ENCODE data around the gene CRYL1.
A peak's percentile ranks its signal among the peaks of the same experiment; 100 is the strongest.

Gene CRYL1

DNA sequence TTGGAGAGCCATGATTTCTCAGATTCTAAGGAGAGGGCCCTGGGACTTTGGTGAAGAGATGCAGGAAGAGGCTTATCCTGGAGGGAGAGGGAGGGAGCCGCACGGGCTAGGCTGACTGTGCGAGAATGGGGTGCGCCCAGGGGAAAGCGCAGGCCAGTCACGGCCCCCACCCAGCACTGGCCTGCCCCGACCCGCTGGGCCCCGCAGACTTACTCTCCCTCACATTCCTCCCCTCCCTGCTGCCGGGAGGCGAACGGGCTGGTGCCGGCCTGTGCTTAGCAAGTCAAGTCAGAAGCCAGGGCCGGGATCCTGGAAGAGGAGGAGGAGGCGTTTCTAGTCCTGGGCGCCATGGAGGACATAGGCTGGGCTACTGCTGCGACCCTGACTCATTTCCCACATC lies 120.0 kb downstream of the CRYL1 start:
- H3K4me3 ChIP-seq (replicated peaks in 1 of 2; ENCODE audit: low read depth in 2 of 2, low read length in 2 of 2), result no peak overlapping the region
- TF ChIP-seq, protein P1, sequence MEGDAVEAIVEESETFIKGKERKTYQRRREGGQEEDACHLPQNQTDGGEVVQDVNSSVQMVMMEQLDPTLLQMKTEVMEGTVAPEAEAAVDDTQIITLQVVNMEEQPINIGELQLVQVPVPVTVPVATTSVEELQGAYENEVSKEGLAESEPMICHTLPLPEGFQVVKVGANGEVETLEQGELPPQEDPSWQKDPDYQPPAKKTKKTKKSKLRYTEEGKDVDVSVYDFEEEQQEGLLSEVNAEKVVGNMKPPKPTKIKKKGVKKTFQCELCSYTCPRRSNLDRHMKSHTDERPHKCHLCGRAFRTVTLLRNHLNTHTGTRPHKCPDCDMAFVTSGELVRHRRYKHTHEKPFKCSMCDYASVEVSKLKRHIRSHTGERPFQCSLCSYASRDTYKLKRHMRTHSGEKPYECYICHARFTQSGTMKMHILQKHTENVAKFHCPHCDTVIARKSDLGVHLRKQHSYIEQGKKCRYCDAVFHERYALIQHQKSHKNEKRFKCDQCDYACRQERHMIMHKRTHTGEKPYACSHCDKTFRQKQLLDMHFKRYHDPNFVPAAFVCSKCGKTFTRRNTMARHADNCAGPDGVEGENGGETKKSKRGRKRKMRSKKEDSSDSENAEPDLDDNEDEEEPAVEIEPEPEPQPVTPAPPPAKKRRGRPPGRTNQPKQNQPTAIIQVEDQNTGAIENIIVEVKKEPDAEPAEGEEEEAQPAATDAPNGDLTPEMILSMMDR (IDR thresholded peaks at IDR 0.05; ENCODE audit: low read depth, low read length), result no peak
- DNase-seq (ENCODE audit: low read depth in 2 of 2), result no peak

DNA sequence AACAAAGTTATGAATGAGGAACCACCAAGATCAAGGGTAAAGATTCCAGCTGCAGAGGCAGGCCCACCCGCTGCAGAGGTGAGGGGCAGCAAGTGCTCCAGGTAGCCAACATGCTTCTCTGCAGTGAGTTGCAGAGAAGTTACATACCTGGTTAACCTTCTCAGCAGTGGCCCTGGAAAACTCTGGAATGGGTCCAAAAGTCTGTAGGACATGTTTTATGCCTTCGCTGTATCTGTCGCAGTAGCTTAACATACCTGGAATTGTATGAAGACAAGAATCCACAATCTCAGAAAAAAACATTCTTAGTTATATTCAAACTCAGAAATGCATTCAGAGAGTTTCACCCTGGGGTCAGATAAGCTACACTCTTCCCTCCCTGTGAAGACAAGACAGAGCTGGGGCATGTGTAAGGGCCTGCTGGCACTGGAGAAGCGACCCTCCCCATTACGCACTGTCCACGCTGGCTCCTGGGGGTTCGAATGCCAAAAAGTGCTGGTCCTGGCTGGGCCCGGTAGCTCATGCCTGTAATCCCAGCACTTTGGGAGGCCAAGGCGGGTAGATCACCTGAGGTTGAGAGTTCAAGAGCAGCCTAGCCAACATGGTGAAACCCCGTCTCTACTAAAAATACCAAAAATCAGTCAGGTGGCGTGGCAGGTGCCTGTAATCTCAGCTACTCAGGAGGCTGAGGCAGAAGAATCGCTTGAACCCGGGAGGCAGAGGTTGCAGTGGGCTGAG lies 121.0 kb downstream of the CRYL1 start:
- no peak for DNase-seq (ENCODE audit: low read depth in 2 of 2)
- TF ChIP-seq, protein P1 (IDR thresholded peaks at IDR 0.05; ENCODE audit: low read depth, low read length), result no peak
- H3K4me3 ChIP-seq (replicated peaks in 1 of 2; ENCODE audit: low read depth in 2 of 2, low read length in 2 of 2), result no peak overlapping the region

DNA sequence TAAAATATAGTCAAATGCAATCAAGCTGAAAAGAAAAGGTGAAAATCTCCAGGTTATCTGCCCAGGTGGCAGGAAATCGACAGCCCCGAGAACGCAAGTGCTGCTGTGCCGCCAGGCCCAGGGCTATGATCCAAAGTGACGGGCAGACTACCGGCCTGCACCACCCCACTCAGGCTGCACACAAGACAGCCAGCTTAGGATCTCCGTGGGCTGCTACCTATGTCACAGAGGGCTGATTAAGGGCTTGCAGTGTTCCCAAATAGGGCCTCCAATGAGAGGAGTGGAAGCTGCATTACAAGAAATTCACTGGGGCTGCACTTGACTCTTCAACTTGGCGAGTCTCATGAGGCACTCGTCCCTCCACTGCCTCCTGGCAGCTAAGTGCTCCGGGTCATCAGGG lies 121.8 kb downstream of the CRYL1 start:
- no peak for DNase-seq (ENCODE audit: low read depth in 2 of 2)
- H3K4me3 ChIP-seq (replicated peaks in 1 of 2; ENCODE audit: low read depth in 2 of 2, low read length in 2 of 2), result no peak overlapping the region
- TF ChIP-seq, protein P1 (IDR thresholded peaks at IDR 0.05; ENCODE audit: low read depth, low read length), result no peak

DNA sequence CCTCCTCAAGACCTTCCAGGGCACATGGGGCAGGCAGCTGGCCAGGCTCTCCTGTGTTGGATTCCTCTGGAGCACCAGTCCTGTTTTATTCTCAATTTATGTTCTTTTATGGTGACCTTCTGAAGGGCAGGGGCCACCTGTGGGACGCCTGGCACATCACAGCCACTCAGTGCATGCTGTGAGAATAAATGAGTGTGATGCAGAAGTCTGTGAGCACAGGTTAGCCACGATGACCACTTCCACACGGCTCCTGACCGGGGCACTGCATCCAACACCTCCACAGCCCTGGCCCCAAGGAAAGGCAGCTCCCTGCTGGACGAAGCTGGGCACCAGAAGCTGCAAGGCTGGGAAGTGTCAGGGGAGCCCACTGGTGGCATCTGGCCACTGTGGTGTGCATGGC lies 122.8 kb downstream of the CRYL1 start:
- TF ChIP-seq, protein P1 (IDR thresholded peaks at IDR 0.05; ENCODE audit: low read depth, low read length), result no peak

DNA sequence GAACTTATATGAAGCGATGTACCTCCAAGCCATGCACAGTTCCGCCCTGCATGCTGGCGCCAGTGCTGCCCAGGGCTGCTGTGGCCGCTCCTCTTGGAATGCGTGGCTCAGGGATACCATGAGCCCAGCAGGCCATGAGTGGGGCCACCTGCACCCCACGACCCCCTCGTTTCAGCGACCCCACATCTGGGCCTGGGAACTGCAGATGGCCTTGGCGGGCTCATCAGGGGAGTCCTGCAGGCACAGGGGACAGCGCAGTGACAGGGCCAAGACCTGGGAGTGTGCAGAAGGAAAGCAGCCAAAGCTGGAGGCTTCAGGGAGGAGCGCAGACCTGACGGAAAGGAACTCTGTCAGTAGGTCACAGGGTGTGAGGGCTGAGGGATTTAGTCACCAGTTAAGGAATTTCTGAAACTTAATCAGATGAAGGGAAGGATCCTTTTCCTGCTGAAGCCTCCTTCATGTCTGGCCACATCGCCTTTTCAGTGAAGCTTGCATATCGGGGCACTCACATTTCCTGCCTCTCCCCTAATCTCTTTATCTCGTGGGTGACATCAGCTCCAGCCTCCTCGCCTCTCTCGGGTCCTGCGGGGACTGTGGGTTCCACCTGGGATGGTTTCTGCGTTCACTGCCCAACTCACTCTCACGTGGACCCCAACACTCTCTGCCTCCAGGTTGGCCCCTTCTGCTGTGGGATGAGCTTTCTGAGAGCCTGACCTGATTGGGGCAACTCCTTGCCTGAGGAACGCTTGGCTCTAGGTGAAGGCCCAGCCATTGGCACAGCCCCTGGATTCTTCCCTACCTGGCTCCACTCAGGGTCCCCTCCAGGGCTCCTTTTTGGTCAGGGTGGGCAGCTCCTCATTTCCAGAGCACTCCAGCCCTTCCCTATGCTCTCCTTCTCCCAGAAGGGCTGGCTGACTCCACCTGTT lies 123.5 kb downstream of the CRYL1 start:
- DNase-seq (ENCODE audit: low read depth in 2 of 2), result peak; percentile 39 to 44
- TF ChIP-seq, protein P1 (IDR thresholded peaks at IDR 0.05; ENCODE audit: low read depth, low read length), result no peak

More for the DNA sequence above, 122.8 kb downstream of the CRYL1 start:
- no peak overlapping the region for H3K4me3 ChIP-seq (replicated peaks in 1 of 2; ENCODE audit: low read depth in 2 of 2, low read length in 2 of 2)
- DNase-seq (ENCODE audit: low read depth in 2 of 2), result no peak

DNA sequence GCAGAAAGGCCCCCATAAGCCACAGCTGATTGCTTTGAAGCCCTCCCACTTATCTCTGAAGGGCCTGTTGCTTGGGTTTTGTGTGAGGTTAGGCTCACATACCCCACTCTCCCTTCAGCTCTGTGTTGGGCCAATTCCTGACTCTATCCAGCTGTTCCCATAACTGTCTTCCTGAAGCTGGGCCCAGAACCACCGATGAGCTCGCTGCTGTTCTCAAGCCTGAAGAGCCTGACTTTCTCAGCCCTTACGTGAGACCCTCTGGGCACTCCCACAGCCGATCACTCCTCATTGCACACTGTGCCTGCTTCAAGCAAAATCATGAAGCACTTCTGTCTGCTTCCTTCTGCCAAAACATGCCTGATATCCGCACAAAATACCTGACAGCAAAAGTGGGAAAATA lies 124.1 kb downstream of the CRYL1 start:
- no peak overlapping the region for H3K4me3 ChIP-seq (replicated peaks in 1 of 2; ENCODE audit: low read depth in 2 of 2, low read length in 2 of 2)
- TF ChIP-seq, protein P1 (IDR thresholded peaks at IDR 0.05; ENCODE audit: low read depth, low read length), result no peak
- DNase-seq (ENCODE audit: low read depth in 2 of 2), result no peak

More for the DNA sequence above, 123.5 kb downstream of the CRYL1 start:
- no peak overlapping the region for H3K4me3 ChIP-seq (replicated peaks in 1 of 2; ENCODE audit: low read depth in 2 of 2, low read length in 2 of 2)
